ENCODE data around the gene ADGRL3. TPM values are rescaled to one million over a fixed set of nuclear protein-coding genes. Genes with fewer than 3 reads are reported as not detected.

The ADGRL3 gene
- total and polyA plus RNA-seq, 12 donors, result 2.4 to 182 (median 22.1) TPM

DNA sequence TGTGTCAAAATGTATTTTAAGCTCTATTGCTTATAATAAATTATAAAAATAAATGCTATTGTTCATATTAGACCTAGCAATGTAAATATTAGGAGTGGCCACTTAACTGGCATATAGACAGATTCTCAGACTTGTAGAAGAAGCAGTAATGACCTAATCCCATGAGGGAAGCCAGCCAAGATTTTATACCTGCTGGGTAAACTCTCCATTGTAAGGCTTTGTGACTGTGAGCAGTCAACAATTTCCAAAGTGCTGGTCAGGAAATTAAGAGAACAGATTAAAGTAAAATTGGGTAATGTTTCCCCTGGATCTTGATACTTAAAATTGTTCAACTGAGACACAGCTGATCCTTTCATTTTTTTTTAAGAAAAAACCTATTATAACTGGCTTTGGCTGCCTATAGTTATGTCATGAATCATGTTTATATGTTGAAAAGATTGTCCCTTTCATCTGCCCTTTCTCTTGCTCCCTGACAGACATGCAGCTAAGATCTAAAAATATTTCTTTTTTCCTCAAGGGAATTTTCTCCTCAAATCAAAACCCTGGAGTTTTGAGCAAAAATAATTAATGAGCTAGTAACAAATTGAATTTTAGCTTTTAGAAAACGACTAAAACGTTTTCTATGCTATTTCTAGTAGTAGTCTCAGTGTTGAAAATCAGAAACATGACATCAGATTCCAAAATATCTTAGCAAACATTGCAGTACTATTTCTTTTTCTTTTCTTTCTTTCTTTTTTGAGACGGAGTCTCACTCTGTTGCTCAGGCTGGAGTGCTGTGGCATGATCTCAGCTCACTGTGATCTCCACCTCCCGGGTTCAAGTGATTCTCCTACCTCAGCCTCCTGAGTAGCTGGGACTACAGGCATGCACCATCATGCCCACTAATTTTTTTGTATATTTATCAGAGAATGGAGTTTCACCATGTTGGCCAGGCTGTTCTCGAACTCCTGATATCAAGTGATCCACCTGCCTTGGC lies 77.9 kb downstream of the ADGRL3 start:
- H3K27me3 ChIP-seq, result no peaks in the 10 kb centered on the region
- H3K36me3 ChIP-seq (replicated peaks in 1 of 2), result no peaks in the 10 kb centered on the region
- H3K4me3 ChIP-seq, result no peak overlapping the region
- H3K27ac ChIP-seq, result no peak overlapping the region
- intact Hi-C loops (cut with DNase I), result no loop called here
- no peak for DNase-seq
- no peak for TF ChIP-seq POLR2A (IDR thresholded peaks at IDR 0.05)
- TF ChIP-seq, protein P1, sequence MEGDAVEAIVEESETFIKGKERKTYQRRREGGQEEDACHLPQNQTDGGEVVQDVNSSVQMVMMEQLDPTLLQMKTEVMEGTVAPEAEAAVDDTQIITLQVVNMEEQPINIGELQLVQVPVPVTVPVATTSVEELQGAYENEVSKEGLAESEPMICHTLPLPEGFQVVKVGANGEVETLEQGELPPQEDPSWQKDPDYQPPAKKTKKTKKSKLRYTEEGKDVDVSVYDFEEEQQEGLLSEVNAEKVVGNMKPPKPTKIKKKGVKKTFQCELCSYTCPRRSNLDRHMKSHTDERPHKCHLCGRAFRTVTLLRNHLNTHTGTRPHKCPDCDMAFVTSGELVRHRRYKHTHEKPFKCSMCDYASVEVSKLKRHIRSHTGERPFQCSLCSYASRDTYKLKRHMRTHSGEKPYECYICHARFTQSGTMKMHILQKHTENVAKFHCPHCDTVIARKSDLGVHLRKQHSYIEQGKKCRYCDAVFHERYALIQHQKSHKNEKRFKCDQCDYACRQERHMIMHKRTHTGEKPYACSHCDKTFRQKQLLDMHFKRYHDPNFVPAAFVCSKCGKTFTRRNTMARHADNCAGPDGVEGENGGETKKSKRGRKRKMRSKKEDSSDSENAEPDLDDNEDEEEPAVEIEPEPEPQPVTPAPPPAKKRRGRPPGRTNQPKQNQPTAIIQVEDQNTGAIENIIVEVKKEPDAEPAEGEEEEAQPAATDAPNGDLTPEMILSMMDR (IDR thresholded peaks at IDR 0.05), result no peak
- peaks cover 0 to 3% of the 10 kb centered on the region in 2 donors for H3K4me1 ChIP-seq (replicated peaks in 1 of 2)
- no peaks in the 10 kb centered on the region for H3K9me3 ChIP-seq (replicated peaks in 1 of 3)
- WGBS, 4 donors, result 58 to 66% (median 60%) methylated on average over 5 of the region's 5 CpGs

DNA sequence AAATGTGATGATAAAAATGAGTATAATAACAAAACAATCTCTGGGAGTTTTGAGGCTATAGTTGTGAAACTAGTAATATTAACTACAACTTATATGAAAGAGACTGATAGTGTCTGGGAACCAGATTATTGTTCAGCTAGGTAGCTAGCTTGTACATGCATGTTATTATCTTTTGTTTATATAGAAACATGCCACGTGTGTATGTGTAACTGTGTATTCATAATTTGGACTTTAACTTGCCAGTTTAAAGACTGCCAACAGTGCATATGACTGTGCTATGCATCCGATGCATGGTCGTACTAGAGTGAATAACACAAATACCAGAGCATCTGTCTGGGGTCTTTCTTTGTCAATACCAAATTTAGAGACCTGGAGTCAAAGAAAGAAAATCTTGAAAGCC lies 92.2 kb downstream of the ADGRL3 start:
- 83 to 89% (median 86%) methylated on average over 3 of the region's 3 CpGs for WGBS, 4 donors

DNA sequence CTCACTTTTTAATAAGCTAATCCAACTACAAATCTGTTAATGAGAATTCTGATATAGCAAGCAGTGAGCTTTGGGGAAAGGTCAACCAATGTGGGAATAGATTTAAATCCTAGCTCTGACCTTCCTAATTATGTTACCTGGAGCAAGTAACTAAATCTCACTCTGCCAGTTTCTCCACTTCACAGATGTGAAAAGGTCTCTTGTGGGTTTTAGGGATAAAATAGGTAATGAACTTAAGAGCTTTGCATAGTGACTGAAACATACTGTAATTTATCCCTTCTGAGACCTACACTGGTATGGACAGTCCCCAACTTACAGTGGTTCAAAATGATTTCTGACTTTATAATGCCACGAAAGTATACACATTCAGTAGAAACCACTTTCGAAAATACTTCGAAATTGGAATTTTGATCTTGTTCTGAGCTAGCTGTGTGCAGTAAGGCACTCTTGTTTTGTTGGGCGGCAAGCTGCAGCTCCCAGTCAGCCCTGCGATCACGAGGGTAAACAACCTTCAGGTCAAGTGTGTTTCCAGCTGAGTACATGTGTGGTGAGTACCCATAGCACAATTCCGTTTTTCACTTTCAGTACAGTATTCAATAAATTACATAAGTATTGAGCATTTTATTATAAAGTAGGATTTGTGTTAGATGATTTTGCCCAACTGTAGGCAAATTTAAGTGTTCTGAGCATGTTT lies 93.7 kb downstream of the ADGRL3 start:
- H3K27ac ChIP-seq, result no peak overlapping the region

More for the DNA sequence above, 92.2 kb downstream of the ADGRL3 start:
- Histone ChIP-seq H3K36me3 (replicated peaks in 1 of 2) (no peaks in the 10 kb centered on the region), H3K4me1 (replicated peaks in 1 of 2) (no peaks in the 10 kb centered on the region), H3K27ac (no peak overlapping the region), H3K9me3 (replicated peaks in 1 of 3) (no peaks in the 10 kb centered on the region), H3K4me3 (no peak overlapping the region), H3K27me3 (no peaks in the 10 kb centered on the region)
- DNase-seq, result no peak
- intact Hi-C loops (cut with DNase I), result no loop called here
- TF ChIP-seq POLR2A (IDR thresholded peaks at IDR 0.05), result no peak
- TF ChIP-seq, protein P1 (IDR thresholded peaks at IDR 0.05), result no peak

DNA sequence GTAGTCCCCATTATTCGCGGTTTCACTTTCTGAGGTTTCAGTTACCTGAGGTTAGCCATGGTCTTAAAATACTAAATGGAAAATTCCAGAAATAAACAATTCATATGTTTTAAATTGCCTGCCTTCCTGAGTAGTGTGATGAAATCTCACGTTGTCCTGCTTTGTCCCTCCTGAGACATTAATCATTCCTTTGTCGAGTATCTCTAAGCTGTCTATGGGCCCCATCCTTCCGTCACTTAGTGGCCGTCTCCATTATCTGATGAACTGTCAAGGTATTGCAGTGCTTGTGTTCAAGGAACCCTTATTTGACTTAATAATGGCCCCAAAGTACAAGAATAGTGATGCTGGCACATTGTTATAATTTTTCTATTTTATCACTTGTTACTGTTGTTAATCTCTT lies 94.8 kb downstream of the ADGRL3 start:
- H3K4me3 ChIP-seq, result no peak overlapping the region
- TF ChIP-seq, protein P1 (IDR thresholded peaks at IDR 0.05), result no peak
- no peak for TF ChIP-seq POLR2A (IDR thresholded peaks at IDR 0.05)
- no peaks in the 10 kb centered on the region for H3K4me1 ChIP-seq (replicated peaks in 1 of 2)
- no peak overlapping the region for H3K27ac ChIP-seq
- intact Hi-C loops (cut with DNase I), result no loop called here
- H3K27me3 ChIP-seq, result no peaks in the 10 kb centered on the region
- DNase-seq, result no peak
- H3K9me3 ChIP-seq (replicated peaks in 1 of 3), result no peaks in the 10 kb centered on the region
- 73 to 83% (median 79%) methylated on average over 6 of the region's 6 CpGs for WGBS, 4 donors
- H3K36me3 ChIP-seq (replicated peaks in 1 of 2), result no peaks in the 10 kb centered on the region

More for the DNA sequence above, 93.7 kb downstream of the ADGRL3 start:
- intact Hi-C loops (cut with DNase I), result no loop called here
- DNase-seq, result no peak
- no peak for TF ChIP-seq POLR2A (IDR thresholded peaks at IDR 0.05)
- TF ChIP-seq, protein P1 (IDR thresholded peaks at IDR 0.05), result no peak
- WGBS, 4 donors, result 87 to 91% (median 90%) methylated on average over 7 of the region's 7 CpGs
- Histone ChIP-seq H3K4me3 (no peak overlapping the region), H3K9me3 (replicated peaks in 1 of 3) (no peaks in the 10 kb centered on the region), H3K36me3 (replicated peaks in 1 of 2) (no peaks in the 10 kb centered on the region), H3K27me3 (no peaks in the 10 kb centered on the region), H3K4me1 (replicated peaks in 1 of 2) (no peaks in the 10 kb centered on the region)

All from adrenal gland (tissue), 12 donors.